CD4-positive, alpha-beta T cell treated with Interleukin-2 at 100 ng/mL for 4 hours (primary cell): ENCODE measurements around the gene MED8.
A peak's percentile ranks its signal among the peaks of the same experiment; 100 is the strongest.
"Not testable (repeated sequence)": the region's sequence is repeated elsewhere in the genome, so short reads cannot be mapped to it uniquely, and the experiment has no call there.

Experiments used
- DNase-seq: peaks from one replicate; pipeline ENCODE4 v3.0.0-alpha.2; 2020; ENCODE audit warnings: low spot score

MED8 gene

GRCh38 chr1:43421976-43422750 is 32.6 kb upstream of the MED8 start:
- no peak for DNase-seq

- DNase-seq, result no peak
Observed at GRCh38 chr1:43421396-43421795, 31.8 kb upstream of the MED8 start.

GRCh38 chr1:43420874-43421273 is 31.3 kb upstream of the MED8 start:
- no peak for DNase-seq

GRCh38 chr1:43419627-43420425 is 30.2 kb upstream of the MED8 start:
- no peak for DNase-seq

- no peak for DNase-seq
Observed at GRCh38 chr1:43418858-43419257, 29.3 kb upstream of the MED8 start.

GRCh38 chr1:43415901-43416300 is 26.3 kb upstream of the MED8 start:
- DNase-seq, result no peak

GRCh38 chr1:43414634-43415223 is 25.1 kb upstream of the MED8 start:
- peak; percentile 71 for DNase-seq

GRCh38 chr1:43413426-43413825 is 23.8 kb upstream of the MED8 start:
- DNase-seq, result not testable (repeated sequence)

GRCh38 chr1:43410571-43410970 is 21.0 kb upstream of the MED8 start:
- DNase-seq, result no peak

- no peak for DNase-seq
Observed at GRCh38 chr1:43405876-43406234, 16.3 kb upstream of the MED8 start.

- DNase-seq, result no peak
Observed at GRCh38 chr1:43405219-43405875, 15.7 kb upstream of the MED8 start.

GRCh38 chr1:43404353-43404752 is 14.8 kb upstream of the MED8 start:
- no peak for DNase-seq

- DNase-seq, result no peak
Observed at GRCh38 chr1:43402089-43402865, 12.7 kb upstream of the MED8 start.

GRCh38 chr1:43400441-43400840 is 10.8 kb upstream of the MED8 start:
- DNase-seq, result not testable (repeated sequence)

GRCh38 chr1:43398227-43398626 is 8.6 kb upstream of the MED8 start:
- DNase-seq, result no peak

GRCh38 chr1:43396059-43396458 is 6.5 kb upstream of the MED8 start:
- DNase-seq, result no peak

- DNase-seq, result no peak
Observed at GRCh38 chr1:43395523-43395922, 5.9 kb upstream of the MED8 start.

GRCh38 chr1:43392702-43393101 is 3.1 kb upstream of the MED8 start:
- DNase-seq, result no peak

GRCh38 chr1:43388613-43389012 is 987 bp downstream of the MED8 start:
- DNase-seq, result no peak

GRCh38 chr1:43387976-43388599 is 1.5 kb downstream of the MED8 start:
- DNase-seq, result no peak

GRCh38 chr1:43386676-43387075 is 2.9 kb downstream of the MED8 start:
- DNase-seq, result no peak
